Mucosa of gallbladder (tissue), 1 donor: ENCODE results near the gene GDPD5. TPM values are rescaled to one million over a fixed set of nuclear protein-coding genes. Genes with fewer than 3 reads are reported as not detected.
A peak's percentile ranks its signal among the peaks of the same experiment; 100 is the strongest.

Experiments
- DNase-seq: peaks from one replicate; pipeline ENCODE4 v3.0.0-alpha.2; 2020; ENCODE audit warnings: low spot score
- total RNA-seq: library from RNA; stranded (reverse); gene quantifications from one replicate; pipeline ENCODE4 v1.2.1, GENCODE V29; 2021
- donor health status: DM: no; HTN: no; CAD: no.

The GDPD5 gene
- total RNA-seq, 1 donor from 2014 or later = 16.7 TPM

DNA sequence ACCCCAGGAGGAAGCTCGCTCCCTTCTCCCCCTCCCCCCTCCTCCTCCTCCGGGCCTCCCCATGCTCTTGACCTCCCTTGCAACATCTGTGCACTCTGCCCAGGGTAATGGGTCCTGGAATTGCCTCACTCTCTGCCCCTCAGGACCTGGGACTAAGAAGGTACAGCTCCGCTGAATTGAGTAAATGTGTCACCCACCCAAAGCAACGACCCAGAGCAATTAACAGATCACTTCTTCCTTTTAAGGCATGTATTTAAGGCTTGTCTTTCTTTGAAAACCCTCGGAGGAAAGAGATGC, 15.1 kb downstream of the GDPD5 start:
- no peak for DNase-seq

DNA sequence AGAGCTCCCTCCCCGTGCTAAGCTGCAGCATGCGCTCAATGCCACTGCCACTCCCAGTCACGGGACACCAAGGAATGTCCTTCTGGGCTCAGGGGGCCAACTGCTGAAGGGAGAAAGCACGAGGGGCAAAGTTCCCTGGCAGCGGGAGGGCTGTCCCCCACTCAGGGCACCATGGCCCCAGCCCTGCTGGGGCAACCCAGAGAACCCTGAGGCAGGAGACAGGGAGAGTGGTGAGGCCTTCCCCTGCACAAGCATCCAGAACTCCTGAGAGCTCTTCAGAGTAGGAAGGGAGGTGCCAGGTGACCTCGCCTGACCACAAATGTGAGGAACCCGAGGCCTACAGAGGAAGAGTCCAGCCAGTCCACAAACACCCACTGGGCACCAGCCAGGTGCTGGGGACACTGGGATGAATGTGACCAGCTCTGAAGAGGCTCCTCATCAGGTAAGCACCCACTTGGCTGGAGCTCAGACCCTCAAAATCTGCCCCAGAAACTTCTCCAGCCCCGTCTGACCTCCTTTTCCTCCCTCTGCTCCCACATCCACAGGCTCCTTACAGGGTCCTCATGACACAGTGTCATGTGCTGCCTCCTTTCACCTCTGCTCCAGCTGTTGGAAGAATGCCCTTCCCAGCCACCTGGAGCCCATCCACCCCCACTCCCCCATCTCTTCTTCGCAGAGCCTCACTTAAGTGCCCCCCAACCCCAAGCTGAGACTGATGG, 15.6 kb downstream of the GDPD5 start:
- DNase-seq = no peak

DNA sequence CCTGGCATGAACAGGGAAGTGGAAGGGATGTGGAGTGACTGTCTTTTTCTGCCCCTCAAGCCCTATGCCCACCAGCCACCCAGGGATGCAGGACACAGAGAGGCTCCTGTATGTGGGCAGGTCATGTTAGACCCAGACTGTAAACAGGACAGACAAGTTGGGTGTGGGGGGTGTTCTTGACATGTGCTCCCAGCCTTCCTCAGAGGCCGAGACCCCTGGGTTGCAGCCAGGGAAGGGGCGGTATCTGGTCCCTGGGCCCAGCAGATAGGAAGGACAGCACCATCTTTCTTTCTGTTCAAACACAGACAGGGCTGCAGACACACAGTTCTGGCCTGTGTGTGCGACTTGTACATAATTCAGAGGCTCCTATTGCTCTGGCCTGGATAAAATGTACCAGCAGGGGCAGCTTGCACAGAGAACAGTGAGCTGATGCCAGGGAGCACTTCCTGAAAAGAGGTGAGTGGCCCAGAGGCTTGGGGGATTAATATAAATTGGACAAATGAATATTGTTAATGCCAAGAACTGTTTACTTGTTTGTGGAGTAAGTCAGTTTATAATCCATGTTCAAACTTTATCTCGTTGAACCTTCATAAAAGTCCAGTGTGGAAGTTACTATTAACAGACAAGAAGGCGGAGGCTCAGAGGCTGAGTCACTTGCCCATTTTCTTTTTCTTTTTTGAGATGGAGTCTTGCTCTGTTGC, 16.6 kb downstream of the GDPD5 start:
- DNase-seq = no peak

DNA sequence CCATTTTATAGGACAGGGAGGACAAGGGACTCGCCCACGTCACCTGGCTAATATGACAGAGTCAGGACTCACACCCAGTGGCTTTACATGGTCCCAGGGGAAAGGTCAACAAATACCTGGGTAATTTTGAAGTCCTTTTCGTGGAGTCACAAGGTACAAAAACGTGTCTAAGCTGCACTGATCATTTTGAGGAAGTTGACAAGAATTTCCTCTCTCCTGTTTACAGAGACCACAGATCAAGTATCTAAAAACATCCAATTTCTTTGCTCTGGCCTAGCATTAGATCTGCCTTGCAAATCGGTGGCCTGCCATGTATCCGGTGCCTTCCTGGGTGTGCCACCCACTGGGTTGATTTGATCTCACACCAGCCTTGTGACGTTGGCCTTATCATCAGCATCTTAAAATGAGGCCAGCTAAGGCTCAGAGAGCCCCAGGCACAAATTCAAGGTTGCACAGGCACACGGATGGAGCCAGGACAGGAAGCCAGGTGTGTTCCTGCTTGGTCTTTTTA, 17.6 kb downstream of the GDPD5 start:
- DNase-seq = no peak

DNA sequence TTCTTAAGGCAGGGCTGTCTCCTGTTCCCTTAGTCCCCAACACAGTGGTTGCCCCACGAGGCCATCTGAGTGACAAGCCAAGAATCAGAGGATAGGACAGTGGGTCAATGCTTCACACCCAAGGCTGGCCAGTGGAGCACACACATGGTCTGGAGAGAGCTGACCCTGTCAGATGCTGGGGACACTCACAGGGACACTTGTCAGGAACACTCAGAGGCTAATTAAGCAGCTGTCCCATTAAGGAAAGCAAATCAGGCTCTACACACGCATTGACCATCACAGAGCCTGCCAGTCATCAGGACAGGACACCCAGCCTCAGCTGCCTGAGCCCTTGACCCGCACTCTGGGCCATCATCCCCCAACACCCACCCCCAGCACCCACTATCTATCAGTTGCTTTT, 18.2 kb downstream of the GDPD5 start:
- no peak for DNase-seq

DNA sequence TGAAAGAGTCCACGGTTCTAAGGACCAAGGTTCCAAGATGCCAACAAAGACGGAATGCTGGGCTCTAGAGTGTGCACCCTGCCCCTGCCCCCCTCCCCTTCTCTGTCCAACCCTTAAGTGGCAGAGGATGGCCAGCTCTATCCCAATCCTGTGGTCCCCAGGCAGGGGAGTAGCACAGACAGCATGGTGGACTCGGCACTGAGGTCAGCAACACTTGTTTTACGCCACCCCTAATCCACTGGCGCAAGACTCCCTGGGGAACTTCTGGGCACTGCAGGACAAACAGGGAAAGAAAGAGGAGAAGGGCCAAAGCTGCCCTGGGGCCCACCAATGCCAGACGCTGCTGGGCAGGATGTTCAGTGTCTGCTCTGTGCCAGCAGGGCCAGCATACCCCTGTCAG, 18.9 kb downstream of the GDPD5 start:
- DNase-seq = no peak

DNA sequence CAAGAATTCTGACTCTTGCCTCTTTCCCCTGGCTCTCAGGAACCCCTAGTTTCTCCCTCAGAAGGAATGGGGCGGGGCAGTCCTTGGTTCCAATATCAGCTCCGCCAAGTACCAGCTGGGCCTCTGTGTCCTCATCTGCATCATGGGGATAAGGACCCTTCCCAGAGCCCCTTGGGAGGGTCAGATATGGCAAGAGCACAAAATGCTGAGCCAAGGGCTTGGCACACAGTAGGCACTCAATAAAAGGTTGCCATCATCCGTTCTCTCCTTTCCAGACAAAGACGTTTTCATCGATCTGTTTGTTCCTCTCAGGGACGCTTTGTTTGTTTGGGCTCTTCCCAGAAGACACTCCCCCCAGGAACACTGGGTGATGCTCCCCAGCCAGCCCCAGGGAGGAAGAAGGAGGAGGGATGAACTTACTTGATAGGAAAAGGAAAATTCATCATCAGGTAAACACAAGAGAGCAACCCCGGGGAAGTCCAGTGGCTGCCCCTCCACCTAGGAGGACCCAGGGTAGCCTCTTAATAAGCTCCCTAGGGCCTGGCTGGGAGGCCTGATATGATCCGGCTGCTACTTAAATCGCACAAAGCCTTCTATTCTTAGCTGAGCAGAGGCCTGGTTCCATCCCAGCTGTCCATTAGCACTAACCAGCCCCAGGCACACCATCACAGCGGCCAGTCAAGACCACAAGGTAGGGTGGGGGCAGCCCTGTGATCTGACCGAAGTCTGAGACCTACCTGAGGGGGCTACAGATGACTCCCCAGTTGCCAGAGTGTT, 19.6 kb downstream of the GDPD5 start:
- no peak for DNase-seq

DNA sequence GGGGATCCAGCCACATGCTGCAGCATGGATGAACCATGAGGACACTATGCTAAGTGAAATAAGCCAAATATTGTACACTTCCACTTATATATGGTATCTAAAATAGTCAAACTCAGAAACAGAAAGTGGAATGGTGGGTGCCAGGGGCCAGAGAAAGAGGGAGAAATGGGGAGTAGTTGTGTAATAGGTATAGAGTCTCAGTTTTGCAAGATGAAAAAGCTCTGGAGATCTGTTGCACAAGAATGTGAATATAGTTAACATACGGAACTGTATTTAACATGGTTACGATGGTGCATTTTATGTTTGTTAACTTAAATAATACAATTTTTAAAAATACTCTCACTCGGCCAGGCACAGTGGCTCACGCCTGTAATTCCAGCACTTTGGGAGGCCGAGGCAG, 21.2 kb downstream of the GDPD5 start:
- DNase-seq = no peak

DNA sequence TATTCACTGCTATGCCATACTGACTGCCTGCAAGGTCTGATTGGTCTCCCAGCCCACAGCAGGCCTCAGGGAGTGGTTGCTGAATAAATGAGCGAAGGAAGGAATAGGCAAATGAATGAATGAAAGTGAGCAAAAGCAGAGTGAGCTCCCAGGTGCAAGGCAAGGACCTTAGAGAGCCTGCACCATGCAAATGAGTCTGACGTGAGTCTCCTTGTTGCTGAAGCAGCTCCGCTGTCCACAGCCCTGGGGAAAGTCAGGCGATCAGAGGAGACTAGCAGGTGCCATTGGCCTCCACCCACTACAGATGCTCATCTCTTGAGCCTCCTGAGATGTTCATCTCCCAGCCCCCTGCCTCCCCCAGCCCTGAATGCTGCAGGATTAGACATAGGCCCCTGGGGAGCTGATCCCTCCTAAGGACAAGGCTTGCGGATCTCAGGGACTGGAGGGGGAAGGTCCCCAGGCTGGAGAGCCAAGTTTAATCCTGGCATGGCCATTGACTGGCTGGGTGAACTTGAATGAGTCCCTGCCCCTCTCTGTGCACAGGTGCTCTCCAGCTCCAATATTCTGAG, 22.1 kb downstream of the GDPD5 start:
- no peak for DNase-seq

DNA sequence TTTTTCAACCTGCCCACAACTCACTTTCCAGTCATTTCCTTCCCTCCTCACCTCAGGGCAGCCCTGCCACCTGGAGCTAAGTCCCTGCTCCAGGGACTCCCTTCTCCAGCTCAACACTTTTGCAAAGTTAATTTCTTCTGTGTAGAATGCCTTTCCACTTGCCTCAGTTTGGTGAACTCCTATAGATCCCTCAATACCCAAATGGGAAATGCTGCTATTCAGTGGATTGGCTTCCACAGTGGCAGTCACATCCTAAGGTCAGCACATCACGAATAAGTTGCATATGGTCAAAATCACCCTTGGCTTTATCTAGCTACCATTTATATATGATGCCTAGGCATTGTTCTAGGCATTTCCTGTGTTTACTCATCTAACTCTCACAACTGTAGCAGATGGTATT, 23.6 kb downstream of the GDPD5 start:
- no peak for DNase-seq

DNA sequence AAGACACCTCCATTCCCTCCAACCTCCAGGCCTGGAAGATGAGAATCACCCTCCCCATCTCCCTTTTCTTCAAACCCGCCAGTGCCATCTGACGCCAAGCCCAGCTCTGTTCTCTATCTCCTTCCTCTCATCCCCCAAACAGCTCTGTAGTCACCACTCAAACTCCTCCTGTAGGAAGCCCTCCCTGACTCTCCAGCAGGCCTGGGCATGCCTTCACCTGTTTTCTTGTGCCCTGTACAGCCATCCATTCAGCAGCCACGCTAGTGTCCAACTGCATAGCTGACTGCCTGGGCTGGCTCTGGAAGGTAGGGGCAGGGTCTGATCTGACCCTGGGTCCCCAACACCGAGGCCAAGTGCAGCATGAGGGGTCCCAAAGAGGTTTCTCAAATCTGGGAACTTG, 25.0 kb downstream of the GDPD5 start:
- no peak for DNase-seq

DNA sequence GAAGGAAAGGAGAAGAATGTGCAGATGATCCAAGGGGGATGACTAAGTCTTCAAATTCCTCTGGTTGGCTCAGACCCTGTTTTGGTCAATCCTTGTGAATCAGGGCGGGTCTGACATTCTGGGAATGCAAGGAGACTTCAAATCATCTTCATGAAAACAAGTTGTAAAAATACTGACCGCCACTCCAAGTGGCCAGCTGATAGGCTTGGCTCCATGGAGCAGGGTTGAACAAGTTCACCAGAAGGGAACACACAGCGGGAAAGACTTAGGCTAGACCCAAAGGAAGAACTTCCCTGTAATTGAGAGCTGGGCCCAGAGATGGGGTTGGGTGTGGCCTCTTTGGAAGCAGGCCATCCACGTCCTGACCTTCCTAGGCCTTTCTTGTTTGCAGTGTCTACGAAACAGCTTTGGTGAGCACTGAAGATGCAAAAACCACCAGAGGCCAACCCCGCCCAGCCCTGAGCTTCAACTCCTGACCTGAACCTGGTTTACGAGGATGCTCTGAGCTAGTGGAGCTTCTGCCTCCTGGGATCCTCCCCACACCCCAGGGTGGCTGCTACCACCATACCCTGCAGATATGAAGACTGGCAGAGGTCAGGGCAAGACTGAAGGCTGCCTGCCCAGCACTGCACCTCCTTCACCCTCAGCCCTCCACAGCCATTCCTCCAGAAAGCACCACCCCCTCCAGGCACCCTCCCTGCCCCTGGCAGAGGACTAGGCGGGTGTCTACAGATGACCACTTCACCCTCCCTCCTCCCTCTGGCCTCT, 26.1 kb downstream of the GDPD5 start:
- peak; percentile 31 for DNase-seq

DNA sequence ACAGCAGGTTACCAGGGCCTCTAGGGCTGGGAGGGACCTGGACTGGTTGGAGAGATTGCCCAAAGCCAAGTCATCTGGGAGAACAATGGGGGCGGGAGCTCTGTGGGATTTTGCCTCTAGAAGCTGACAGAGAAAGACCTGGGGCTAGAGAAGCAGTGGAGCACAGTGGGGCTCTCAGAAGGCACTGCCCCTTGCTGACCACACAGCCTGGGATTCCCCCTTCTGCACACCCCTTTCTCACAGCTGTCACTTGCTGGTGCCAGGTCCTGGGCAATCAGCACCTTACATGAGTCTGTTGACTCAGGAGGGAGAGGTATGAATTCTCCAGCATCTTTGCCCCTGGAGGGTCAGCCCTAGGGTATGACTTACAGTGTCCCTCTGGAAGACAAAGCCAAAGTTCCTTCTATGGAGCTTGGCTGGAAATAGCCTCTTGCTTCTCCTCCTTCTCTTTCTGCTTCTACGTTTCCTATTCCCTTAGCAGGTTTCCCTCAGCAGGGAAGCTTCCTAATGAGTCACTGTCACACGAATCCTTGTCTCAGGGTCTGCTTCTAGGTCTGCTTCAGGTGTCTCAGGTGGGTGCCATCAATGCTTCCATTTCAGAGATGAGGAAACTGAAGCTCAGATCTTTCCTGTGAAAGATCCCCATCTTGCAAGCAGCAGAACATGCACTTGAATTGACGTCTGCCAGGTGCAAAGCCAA, 27.0 kb downstream of the GDPD5 start:
- DNase-seq = no peak

DNA sequence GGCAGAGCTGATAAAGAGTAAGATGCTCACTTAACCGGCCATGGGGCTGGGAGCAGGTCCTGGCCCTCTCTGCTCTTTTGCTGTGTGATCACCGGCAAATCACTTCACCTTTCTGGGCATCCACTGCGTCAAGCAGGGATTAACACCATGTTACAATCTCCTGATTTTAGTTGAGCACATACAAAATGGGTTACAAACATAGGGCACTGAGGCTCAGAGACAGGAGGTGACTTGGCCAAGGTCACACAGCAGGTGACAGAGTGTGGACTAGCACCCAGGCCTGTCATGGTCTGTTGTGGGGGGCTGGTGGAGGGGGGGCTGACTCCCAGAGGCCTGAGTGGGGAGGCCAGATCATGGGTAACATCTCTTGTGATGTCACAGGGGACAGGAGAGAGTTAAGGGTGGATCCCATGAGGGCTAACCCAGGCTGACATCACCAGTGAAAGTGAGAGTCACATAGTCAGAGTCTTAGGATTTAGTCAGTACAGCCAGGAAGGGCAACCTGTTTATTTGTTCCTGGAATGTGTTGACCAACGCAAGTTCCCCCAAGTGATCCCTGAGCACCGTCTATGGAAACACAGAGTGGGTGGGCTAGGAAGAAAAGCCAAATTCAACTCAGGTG, 27.8 kb downstream of the GDPD5 start:
- no peak for DNase-seq

DNA sequence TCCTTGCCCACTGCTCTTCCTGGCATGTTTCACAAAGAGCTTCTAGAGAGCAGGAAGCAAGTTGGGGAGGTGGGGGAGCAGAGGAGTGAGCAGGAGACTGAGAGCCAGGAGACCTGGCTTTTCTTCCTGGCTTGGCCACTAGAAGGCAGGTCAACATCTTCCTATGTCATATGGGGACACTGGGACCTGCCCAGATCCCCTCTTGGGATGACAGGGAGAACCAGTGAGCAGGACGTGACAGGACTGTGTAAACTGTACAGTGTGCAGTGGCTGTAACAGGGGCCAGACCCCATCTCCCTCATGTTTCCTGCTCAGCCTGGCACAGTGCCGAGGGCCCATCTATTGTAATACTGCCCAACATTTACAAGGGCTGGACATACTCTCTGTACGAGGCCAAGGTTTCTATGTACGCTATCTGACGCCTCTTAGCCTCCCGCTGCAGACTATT, 29.4 kb downstream of the GDPD5 start:
- no peak for DNase-seq

DNA sequence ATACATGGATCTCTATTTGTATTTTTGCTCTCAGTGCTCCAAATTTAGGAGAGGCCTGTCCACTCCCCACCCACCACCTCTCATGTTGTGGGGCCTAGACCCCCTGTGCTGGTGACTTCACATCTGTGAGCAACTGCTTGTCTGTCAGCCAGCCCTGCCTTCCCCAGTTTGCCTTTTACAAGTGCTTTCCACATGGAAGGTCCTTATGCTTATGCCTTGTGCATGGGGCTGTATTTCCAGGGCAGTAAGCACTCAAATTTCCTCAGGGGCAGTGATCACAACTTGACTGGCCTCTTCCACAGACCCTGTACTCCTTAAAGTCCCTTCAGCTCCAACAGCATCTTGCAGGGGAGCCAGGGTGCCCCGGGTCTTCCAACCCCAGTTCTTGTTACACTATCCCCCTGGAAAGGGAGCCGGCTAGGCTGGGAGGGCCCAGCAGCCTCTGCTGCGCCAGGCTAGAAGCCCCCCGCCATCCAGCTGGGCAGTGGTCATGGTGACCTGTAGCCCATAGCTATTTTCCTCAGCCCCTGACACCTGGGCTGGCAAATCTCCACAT, 29.9 kb downstream of the GDPD5 start:
- DNase-seq = no peak

DNA sequence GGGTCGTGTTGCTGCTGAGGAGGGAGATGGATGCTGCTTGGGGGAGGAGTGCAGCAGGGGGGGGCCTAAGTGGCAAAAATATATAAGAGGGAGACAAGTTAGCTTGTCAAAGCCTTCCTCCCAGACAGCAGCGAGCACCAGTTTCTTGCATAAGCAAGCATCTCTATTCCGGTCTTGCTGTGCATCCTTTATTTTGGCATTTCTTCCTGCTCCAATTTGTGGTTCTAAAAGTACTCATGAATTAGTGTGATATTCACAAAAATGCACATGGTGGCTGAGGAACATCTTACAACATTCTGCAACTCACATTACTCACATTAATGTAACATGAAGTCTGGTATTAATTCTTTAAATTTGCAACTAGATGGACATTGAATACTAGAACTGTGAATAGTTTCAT, 32.1 kb downstream of the GDPD5 start:
- no peak for DNase-seq

DNA sequence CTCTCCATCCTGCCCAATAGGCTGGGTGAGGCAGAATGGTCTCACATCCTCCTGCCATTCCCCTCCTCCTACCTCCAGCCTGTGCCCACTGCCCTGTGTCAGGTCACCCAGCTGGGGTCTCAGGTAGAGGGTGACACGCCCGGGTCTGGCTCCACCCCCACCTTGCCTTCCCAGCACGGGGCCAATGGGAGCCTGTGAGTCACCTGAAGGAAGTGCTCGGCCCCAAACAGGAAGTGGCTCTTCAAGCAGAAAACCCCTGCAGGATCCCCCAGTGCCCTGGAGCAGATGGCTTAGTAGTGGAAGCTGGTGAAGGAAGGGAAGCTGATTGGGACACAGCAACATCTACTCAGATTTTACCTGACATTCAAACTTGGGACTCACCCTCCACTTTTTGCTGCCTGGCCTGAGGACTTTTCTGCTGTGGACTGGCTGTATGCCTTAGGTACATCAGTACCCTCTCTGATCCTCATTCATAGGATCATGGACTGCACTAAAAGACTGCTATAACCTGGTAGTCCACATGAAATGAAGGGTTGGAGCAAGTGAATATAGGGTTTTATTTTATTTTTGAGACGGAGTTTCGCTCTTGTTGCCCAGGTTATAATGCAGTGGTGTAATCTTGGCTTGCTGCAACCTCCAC, 33.4 kb downstream of the GDPD5 start:
- DNase-seq = no peak

DNA sequence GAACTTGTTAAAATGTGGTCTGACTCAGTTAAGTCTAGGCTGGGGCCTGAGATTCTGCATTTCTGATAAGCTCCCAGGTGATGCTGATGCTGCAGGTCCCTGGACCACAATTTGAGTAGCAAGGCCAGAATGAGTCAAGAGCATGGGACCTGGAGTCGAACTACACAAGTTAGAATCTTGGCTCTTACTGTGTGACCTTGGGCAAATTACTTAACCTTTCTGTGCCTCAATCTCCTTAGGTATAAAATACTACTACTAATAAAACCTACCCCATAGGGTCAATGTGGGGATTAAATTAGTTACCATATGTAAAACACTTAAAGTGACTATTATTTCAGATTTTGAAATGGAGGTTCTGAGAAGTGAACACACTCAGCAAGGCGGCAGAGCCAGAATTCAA, 34.3 kb downstream of the GDPD5 start:
- no peak for DNase-seq
